Measurements from ENCODE around the gene PRX. TPM values are rescaled to one million over a fixed set of nuclear protein-coding genes. Genes with fewer than 3 reads are reported as not detected.

PRX gene
- total RNA-seq, 1 donor from 2014 or later, result 51.5 TPM

- Histone ChIP-seq H3K4me1 (peaks cover 27% of the 10 kb centered on the region), H3K27me3 (ENCODE audit: low read depth) (no peaks in the 10 kb centered on the region), H3K9me3 (no peaks in the 10 kb centered on the region), H3K4me3 (no peak overlapping the region), H3K27ac (no peak overlapping the region), H3K36me3 (peaks cover 78% of the 10 kb centered on the region)
- TF ChIP-seq CTCF (IDR thresholded peaks at IDR 0.05), result no peak
- ATAC-seq, result no peak
- intact Hi-C loops (cut with DNase I), result no loop called here
- DNase-seq, result no peak
Observed at GRCh38 chr19:40369797-40370196, 43.4 kb downstream of the PRX start.

GRCh38 chr19:40367577-40368434 is 45.4 kb downstream of the PRX start:
- H3K27ac ChIP-seq, result no peak overlapping the region
- DNase-seq, result no peak
- no peak for ATAC-seq
- TF ChIP-seq CTCF (IDR thresholded peaks at IDR 0.05), result no peak
- no peaks in the 10 kb centered on the region for H3K27me3 ChIP-seq (ENCODE audit: low read depth)
- peaks cover 38% of the 10 kb centered on the region for H3K4me1 ChIP-seq
- peaks cover 60% of the 10 kb centered on the region for H3K36me3 ChIP-seq
- H3K9me3 ChIP-seq, result no peaks in the 10 kb centered on the region
- no peak overlapping the region for H3K4me3 ChIP-seq
- intact Hi-C loops (cut with DNase I), result no loop called here

GRCh38 chr19:40366697-40367561 is 46.2 kb downstream of the PRX start:
- DNase-seq (peak; percentile 79), ATAC-seq (peak; percentile 66 to 68)
- peak overlapping the region; percentile 60 for H3K27ac ChIP-seq
- H3K4me1 ChIP-seq, result peaks cover 39% of the 10 kb centered on the region
- no peaks in the 10 kb centered on the region for H3K27me3 ChIP-seq (ENCODE audit: low read depth)
- no peak for TF ChIP-seq CTCF (IDR thresholded peaks at IDR 0.05)
- H3K9me3 ChIP-seq, result no peaks in the 10 kb centered on the region
- H3K36me3 ChIP-seq, result peaks cover 51% of the 10 kb centered on the region
- intact Hi-C loops (cut with DNase I), result no loop called here
- H3K4me3 ChIP-seq, result peak overlapping the region; percentile 49

- Histone ChIP-seq H3K27ac (peak overlapping the region; percentile 60), H3K36me3 (peaks cover 44% of the 10 kb centered on the region), H3K4me1 (peaks cover 45% of the 10 kb centered on the region), H3K27me3 (ENCODE audit: low read depth) (no peaks in the 10 kb centered on the region), H3K4me3 (peak overlapping the region; percentile 49), H3K9me3 (no peaks in the 10 kb centered on the region)
- intact Hi-C loops (cut with DNase I), result no loop called here
- DNase-seq, result peak; percentile 83
- TF ChIP-seq CTCF (IDR thresholded peaks at IDR 0.05), result no peak
- peak; percentile 91 to 93 for ATAC-seq
Observed at GRCh38 chr19:40365613-40366401, 47.4 kb downstream of the PRX start.

GRCh38 chr19:40365010-40365409 is 48.2 kb downstream of the PRX start:
- no peak for TF ChIP-seq CTCF (IDR thresholded peaks at IDR 0.05)
- H3K9me3 ChIP-seq, result no peaks in the 10 kb centered on the region
- peaks cover 53% of the 10 kb centered on the region for H3K4me1 ChIP-seq
- no peak overlapping the region for H3K27ac ChIP-seq
- H3K4me3 ChIP-seq, result peak overlapping the region; percentile 49
- ATAC-seq, result no peak
- H3K36me3 ChIP-seq, result peaks cover 36% of the 10 kb centered on the region
- intact Hi-C loops (cut with DNase I), result no loop called here
- no peak for DNase-seq
- H3K27me3 ChIP-seq (ENCODE audit: low read depth), result no peaks in the 10 kb centered on the region
